AG08396 (cell line): ENCODE results near the gene AGAP1.
A peak's percentile ranks its signal among the peaks of the same experiment; 100 is the strongest.

Experiments used
- DNase-seq: peaks from one replicate; pipeline ENCODE4 v3.0.0; 2012; ENCODE audit warnings: low spot score, mixed read lengths

AGAP1 gene

GRCh38 chr2:235493775-235494715 is at the start of gene AGAP1:
AGAP1 (plus strand) TSS chr2:235494043.
- peak; percentile 97 for DNase-seq

- no peak for DNase-seq
Observed at GRCh38 chr2:235444101-235444597, 49.7 kb upstream of the AGAP1 start.

- no peak for DNase-seq
Observed at GRCh38 chr2:235445116-235445515, 48.7 kb upstream of the AGAP1 start.

- DNase-seq: no peak
Observed at GRCh38 chr2:235446082-235446481, 47.8 kb upstream of the AGAP1 start.

- DNase-seq: no peak
Observed at GRCh38 chr2:235447210-235447609, 46.6 kb upstream of the AGAP1 start.

- DNase-seq: no peak
Observed at GRCh38 chr2:235449568-235449967, 44.3 kb upstream of the AGAP1 start.

- no peak for DNase-seq
Observed at GRCh38 chr2:235453605-235454151, 40.2 kb upstream of the AGAP1 start.

GRCh38 chr2:235458839-235459273 is 35.0 kb upstream of the AGAP1 start:
- DNase-seq: no peak

- DNase-seq: no peak
Observed at GRCh38 chr2:235460548-235461047, 33.2 kb upstream of the AGAP1 start.

GRCh38 chr2:235461763-235462414 is 32.0 kb upstream of the AGAP1 start:
- DNase-seq: no peak

GRCh38 chr2:235462415-235462790 is 31.4 kb upstream of the AGAP1 start:
- no peak for DNase-seq

- no peak for DNase-seq
Observed at GRCh38 chr2:235463893-235464292, 29.9 kb upstream of the AGAP1 start.

- DNase-seq: no peak
Observed at GRCh38 chr2:235467588-235467987, 26.3 kb upstream of the AGAP1 start.

- peak; percentile 87 for DNase-seq
Observed at GRCh38 chr2:235468978-235469655, 24.7 kb upstream of the AGAP1 start.

- no peak for DNase-seq
Observed at GRCh38 chr2:235471186-235471747, 22.6 kb upstream of the AGAP1 start.

- no peak for DNase-seq
Observed at GRCh38 chr2:235472443-235472842, 21.4 kb upstream of the AGAP1 start.

- DNase-seq: no peak
Observed at GRCh38 chr2:235478609-235479008, 15.2 kb upstream of the AGAP1 start.

GRCh38 chr2:235479604-235480003 is 14.2 kb upstream of the AGAP1 start:
- no peak for DNase-seq

GRCh38 chr2:235480614-235481013 is 13.2 kb upstream of the AGAP1 start:
- no peak for DNase-seq

- no peak for DNase-seq
Observed at GRCh38 chr2:235483313-235483712, 10.5 kb upstream of the AGAP1 start.

- DNase-seq: no peak
Observed at GRCh38 chr2:235485362-235485761, 8.5 kb upstream of the AGAP1 start.

- DNase-seq: no peak
Observed at GRCh38 chr2:235486729-235487128, 7.1 kb upstream of the AGAP1 start.
